Loucy (cell line): Measurements from ENCODE around the gene GNAQ.

Experiments used
- H2AFZ ChIP-seq: fragments of 200-600 bp; sonication (generic); 2 replicates; pipeline ENCODE4 v1.6.0; 2016; ENCODE audit warnings: antibody characterized with exemption, mild to moderate bottlenecking, low read length, moderate library complexity
- H3F3A ChIP-seq: fragments of 200-600 bp; 2 replicates; pipeline ENCODE4 v1.6.0; 2016; ENCODE audit warnings: antibody characterized with exemption, low read depth, mild to moderate bottlenecking
- H3K27me3 ChIP-seq: fragments of 200-600 bp; sonication (generic); 2 replicates; pipeline ENCODE4 v1.6.1; 2014; ENCODE audit warnings: low read length, mild to moderate bottlenecking; ENCODE audit not compliant: insufficient read depth, poor library complexity, severe bottlenecking
- H3K36me3 ChIP-seq: fragments of 200-600 bp; sonication (generic); 2 replicates; pipeline ENCODE4 v1.6.1; 2016; ENCODE audit warnings: low read length; ENCODE audit not compliant: insufficient read depth
- H3K4me1 ChIP-seq: fragments of 200-600 bp; sonication (generic); 2 replicates; pipeline ENCODE4 v1.5.1; 2014; ENCODE audit warnings: low read length, mild to moderate bottlenecking; ENCODE audit not compliant: insufficient read depth, poor library complexity, severe bottlenecking
- H3K4me2 ChIP-seq: fragments of 200-600 bp; sonication (generic); 2 replicates; pipeline ENCODE4 v1.6.0; 2014; ENCODE audit warnings: antibody characterized with exemption, low read length, low read depth, mild to moderate bottlenecking; ENCODE audit not compliant: poor library complexity, severe bottlenecking
- H3K4me3 ChIP-seq: fragments of 200-600 bp; sonication (generic); 2 replicates; pipeline ENCODE4 v1.5.1; 2014; ENCODE audit warnings: low read length, mild to moderate bottlenecking, mixed read lengths; ENCODE audit not compliant: poor library complexity, severe bottlenecking
- H3K79me2 ChIP-seq: fragments of 200-600 bp; sonication (generic); 2 replicates; pipeline ENCODE4 v1.6.1; 2014; ENCODE audit warnings: low read length; ENCODE audit not compliant: insufficient read depth
- H3K9ac ChIP-seq: fragments of 200-600 bp; sonication (generic); 2 replicates; pipeline ENCODE4 v1.6.0; 2014; ENCODE audit warnings: mild to moderate bottlenecking, low read depth, low read length, moderate library complexity; ENCODE audit not compliant: poor library complexity, severe bottlenecking
- H3K9me2 ChIP-seq: fragments of 200-600 bp; sonication (generic); replicated peaks from 2 replicates; pipeline ENCODE4 v1.6.1; 2016; ENCODE audit warnings: low read depth, low read length, mixed read lengths
- H3K9me3 ChIP-seq: fragments of 200-600 bp; sonication (generic); 2 replicates; pipeline ENCODE4 v1.6.1; 2014; ENCODE audit warnings: mild to moderate bottlenecking, antibody characterized with exemption, low read length, low read depth; ENCODE audit not compliant: insufficient read depth
- H4K20me1 ChIP-seq: fragments of 200-600 bp; sonication (generic); 2 replicates; pipeline ENCODE4 v1.6.0; 2014; ENCODE audit warnings: antibody characterized with exemption, low read length, mild to moderate bottlenecking; ENCODE audit not compliant: insufficient read depth, poor library complexity, severe bottlenecking
- EZH2phosphoT487 ChIP-seq: fragments of 200-600 bp; IDR thresholded peaks from 2 replicates; pipeline ENCODE4 v1.6.1; 2018; ENCODE audit warnings: antibody characterized with exemption, mild to moderate bottlenecking, moderate library complexity, borderline replicate concordance
- TF ChIP-seq, protein P1 (sequence below): fragments of 200-600 bp; sonication (generic); conservative IDR thresholded peaks from 2 replicates; pipeline ENCODE4 v1.5.1; 2014; ENCODE audit warnings: mild to moderate bottlenecking, antibody characterized with exemption, low read length

The GNAQ gene

DNA sequence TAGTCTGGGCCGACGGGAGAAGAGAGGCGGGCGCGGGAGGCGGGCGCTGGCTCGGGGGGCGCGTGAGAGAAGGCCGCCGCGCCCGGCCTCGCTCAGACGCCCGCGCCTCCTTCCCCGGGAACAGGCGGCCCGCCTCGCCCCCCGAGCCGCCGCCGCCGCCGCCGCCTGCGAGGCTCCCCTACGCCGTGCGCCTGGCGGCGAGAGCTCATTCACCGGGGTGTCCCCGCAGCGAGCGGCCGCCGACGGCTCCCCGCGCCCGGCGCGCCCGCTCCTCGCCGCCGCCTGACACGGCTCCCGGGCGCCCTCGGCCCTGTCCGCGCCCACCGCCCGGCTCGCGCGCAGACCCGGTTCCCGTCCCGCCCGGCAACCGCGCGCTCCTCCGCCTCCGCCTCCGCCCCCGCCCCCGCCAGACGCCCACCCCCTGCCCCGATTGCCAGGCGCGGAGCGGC, at the start of gene GNAQ:
TSS of gene GNAQ (minus strand) at position 368 of the 449 bp plus-strand sequence. CDS start 576 bp downstream, outside the sequence.
- no peaks in the 10 kb centered on the region for H3K27me3 ChIP-seq
- H3K4me1 ChIP-seq: peaks cover 47% of the 10 kb centered on the region
- peaks cover 31% of the 10 kb centered on the region for H4K20me1 ChIP-seq
- H3K36me3 ChIP-seq: no peaks in the 10 kb centered on the region
- peaks cover 74% of the 10 kb centered on the region for H3K79me2 ChIP-seq
- no peaks in the 10 kb centered on the region for H3K9me2 ChIP-seq
- no peak for TF ChIP-seq EZH2phosphoT487
- TF ChIP-seq, protein P1, sequence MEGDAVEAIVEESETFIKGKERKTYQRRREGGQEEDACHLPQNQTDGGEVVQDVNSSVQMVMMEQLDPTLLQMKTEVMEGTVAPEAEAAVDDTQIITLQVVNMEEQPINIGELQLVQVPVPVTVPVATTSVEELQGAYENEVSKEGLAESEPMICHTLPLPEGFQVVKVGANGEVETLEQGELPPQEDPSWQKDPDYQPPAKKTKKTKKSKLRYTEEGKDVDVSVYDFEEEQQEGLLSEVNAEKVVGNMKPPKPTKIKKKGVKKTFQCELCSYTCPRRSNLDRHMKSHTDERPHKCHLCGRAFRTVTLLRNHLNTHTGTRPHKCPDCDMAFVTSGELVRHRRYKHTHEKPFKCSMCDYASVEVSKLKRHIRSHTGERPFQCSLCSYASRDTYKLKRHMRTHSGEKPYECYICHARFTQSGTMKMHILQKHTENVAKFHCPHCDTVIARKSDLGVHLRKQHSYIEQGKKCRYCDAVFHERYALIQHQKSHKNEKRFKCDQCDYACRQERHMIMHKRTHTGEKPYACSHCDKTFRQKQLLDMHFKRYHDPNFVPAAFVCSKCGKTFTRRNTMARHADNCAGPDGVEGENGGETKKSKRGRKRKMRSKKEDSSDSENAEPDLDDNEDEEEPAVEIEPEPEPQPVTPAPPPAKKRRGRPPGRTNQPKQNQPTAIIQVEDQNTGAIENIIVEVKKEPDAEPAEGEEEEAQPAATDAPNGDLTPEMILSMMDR: no peak
- peak within 1 kb of the TSS; percentile 99 for H3K4me2 ChIP-seq
- H3F3A ChIP-seq: no peaks in the 10 kb centered on the region
- peak within 1 kb of the TSS; percentile 93 for H3K4me3 ChIP-seq
- H2AFZ ChIP-seq: no peak within 1 kb of the TSS; the same call in 1 of the 2 replicates
- no peaks in the 10 kb centered on the region for H3K9me3 ChIP-seq
- H3K9ac ChIP-seq: peak within 1 kb of the TSS; percentile 95

DNA sequence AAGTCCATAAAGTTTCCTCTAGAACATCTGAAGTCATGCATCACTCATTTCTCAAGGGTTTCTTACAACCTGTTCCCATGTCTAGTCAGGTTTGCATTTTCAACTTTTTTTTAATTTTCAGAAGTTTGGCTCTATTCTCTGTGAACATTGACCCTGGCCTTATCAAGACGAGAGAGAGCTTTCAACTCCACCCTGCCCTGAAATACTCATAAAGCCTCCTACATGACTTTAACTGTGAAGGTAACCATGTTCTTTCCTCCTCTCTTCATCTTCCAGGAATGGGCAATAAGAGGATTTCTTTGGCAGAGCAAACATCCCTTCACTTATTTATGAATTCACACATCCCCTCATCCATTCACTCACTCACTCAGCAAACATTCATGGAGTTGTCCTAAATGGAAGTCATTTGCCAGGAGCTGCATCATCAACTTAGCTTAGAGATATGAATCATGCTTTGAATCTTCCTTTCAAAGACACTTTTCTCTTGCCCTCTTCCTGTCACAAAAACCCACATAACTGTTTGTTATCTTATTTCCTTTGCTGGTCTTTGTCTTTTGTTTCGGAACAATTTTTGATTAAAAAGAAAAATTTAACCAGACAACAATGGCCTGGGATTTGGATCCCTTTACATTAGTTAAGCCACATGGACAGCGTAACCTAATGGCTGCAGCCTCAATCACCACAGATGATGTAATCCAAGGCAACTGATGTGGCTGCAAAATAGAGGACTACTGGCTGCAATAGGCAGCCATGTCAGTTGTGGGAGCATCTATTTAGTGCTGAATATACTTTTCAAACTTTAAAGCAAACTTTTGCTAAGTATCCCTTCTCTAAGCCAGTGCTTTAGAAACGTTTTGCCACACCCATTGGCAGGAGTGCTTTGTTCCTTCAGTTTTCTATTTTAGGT, 43.0 kb upstream of the GNAQ start:
- H3K79me2 ChIP-seq: no peaks in the 10 kb centered on the region
- TF ChIP-seq, protein P1: no peak
- no peak for TF ChIP-seq EZH2phosphoT487
- H3K36me3 ChIP-seq: no peaks in the 10 kb centered on the region
- H3K4me2 ChIP-seq: peak overlapping the region; percentile 41
- no peak overlapping the region for H3K9ac ChIP-seq
- peaks cover 22% of the 10 kb centered on the region for H3K4me1 ChIP-seq
- no peaks in the 10 kb centered on the region for H3K9me2 ChIP-seq
- H4K20me1 ChIP-seq: no peaks in the 10 kb centered on the region
- H3F3A ChIP-seq: no peaks in the 10 kb centered on the region
- no peaks in the 10 kb centered on the region for H3K9me3 ChIP-seq
- H3K4me3 ChIP-seq: peak overlapping the region; percentile 19
- H2AFZ ChIP-seq: peak overlapping the region; percentile 13; the same call in 1 of the 2 replicates
- H3K27me3 ChIP-seq: no peaks in the 10 kb centered on the region

DNA sequence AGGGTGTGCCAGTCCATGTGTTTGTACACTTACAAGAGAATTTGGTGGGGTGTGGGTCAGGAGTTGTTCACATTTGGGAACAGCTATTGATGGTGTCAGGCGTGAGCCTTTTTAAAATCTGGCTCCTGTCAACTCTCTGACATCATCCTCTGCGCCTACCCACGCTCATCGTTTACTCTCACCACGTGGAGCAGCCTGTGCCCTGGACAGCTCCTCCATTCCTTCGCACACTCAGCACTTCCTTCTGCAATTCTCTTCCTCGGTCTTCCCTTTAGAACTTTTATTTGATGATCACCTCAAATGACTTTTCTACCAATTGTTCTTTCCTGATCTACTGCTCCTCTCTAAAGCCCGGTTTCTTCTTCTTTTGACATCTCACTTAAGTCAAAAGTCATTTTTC, 42.1 kb upstream of the GNAQ start:
- Histone ChIP-seq H3K4me3 (no peak overlapping the region), H3K36me3 (no peaks in the 10 kb centered on the region), H3K9ac (no peak overlapping the region), H3F3A (no peaks in the 10 kb centered on the region), H3K9me2 (no peaks in the 10 kb centered on the region), H4K20me1 (no peaks in the 10 kb centered on the region), H3K9me3 (no peaks in the 10 kb centered on the region), H2AFZ (no peak overlapping the region), H3K4me2 (peak overlapping the region; percentile 41), H3K4me1 (peaks cover 22% of the 10 kb centered on the region), H3K27me3 (no peaks in the 10 kb centered on the region), H3K79me2 (no peaks in the 10 kb centered on the region)
- no peak for TF ChIP-seq EZH2phosphoT487
- TF ChIP-seq, protein P1: no peak
